Limb (tissue), 2 donors: ENCODE results near the gene MLLT1.
A peak's percentile ranks its signal among the peaks of the same experiment; 100 is the strongest.
"Not testable (repeated sequence)": the region's sequence is repeated elsewhere in the genome, so short reads cannot be mapped to it uniquely, and the experiment has no call there.

Experiments
- DNase-seq, 2 donors: peaks; one replicate each; pipeline ENCODE4 v3.0.0-alpha.2; 2016; ENCODE audit errors: extremely low spot score in 2 of 2

The MLLT1 gene

GRCh38 chr19:6279931-6280591, at the start of gene MLLT1:
MLLT1 (minus strand) TSS chr19:6279975; CDS start chr19:6279784, 191 bp downstream.
- DNase-seq = peak; percentile 93 to 98

GRCh38 chr19:6326815-6327214, 47.0 kb upstream of the MLLT1 start:
- no peak for DNase-seq

GRCh38 chr19:6325614-6326013, 45.8 kb upstream of the MLLT1 start:
- DNase-seq = no peak

- no peak for DNase-seq
Measured at GRCh38 chr19:6324757-6325156, 45.0 kb upstream of the MLLT1 start.

GRCh38 chr19:6322284-6322683, 42.5 kb upstream of the MLLT1 start:
- no peak for DNase-seq

- no peak for DNase-seq
Measured at GRCh38 chr19:6319376-6319775, 39.6 kb upstream of the MLLT1 start.

GRCh38 chr19:6318772-6319171, 39.0 kb upstream of the MLLT1 start:
- no peak for DNase-seq

GRCh38 chr19:6315646-6316045, 35.9 kb upstream of the MLLT1 start:
- DNase-seq = not testable (repeated sequence)

GRCh38 chr19:6313398-6313969, 33.7 kb upstream of the MLLT1 start:
- no peak for DNase-seq

GRCh38 chr19:6312018-6312417, 32.2 kb upstream of the MLLT1 start:
- DNase-seq = no peak

- no peak for DNase-seq
Measured at GRCh38 chr19:6298413-6298812, 18.6 kb upstream of the MLLT1 start.

GRCh38 chr19:6297202-6297601, 17.4 kb upstream of the MLLT1 start:
- DNase-seq = no peak

- DNase-seq = no peak
Measured at GRCh38 chr19:6292006-6292405, 12.2 kb upstream of the MLLT1 start.

- DNase-seq = no peak
Measured at GRCh38 chr19:6288737-6289136, 9.0 kb upstream of the MLLT1 start.

GRCh38 chr19:6287269-6287885, 7.6 kb upstream of the MLLT1 start:
- no peak for DNase-seq

- DNase-seq = no peak
Measured at GRCh38 chr19:6286676-6287075, 6.9 kb upstream of the MLLT1 start.

- DNase-seq = not testable (repeated sequence)
Measured at GRCh38 chr19:6282393-6282792, 2.6 kb upstream of the MLLT1 start.

GRCh38 chr19:6279620-6279930, 200 bp downstream of the MLLT1 start:
- DNase-seq = no peak

GRCh38 chr19:6278740-6279619, 795 bp downstream of the MLLT1 start:
- peak in 1 of 2 donors; percentile 59 for DNase-seq

- DNase-seq = no peak
Measured at GRCh38 chr19:6278051-6278450, 1.7 kb downstream of the MLLT1 start.

GRCh38 chr19:6276447-6276846, 3.3 kb downstream of the MLLT1 start:
- DNase-seq = no peak

GRCh38 chr19:6275170-6275744, 4.5 kb downstream of the MLLT1 start:
- no peak for DNase-seq
